IMR-90 (cell line): ENCODE results near the gene TANK. TPM values are rescaled to one million over a fixed set of nuclear protein-coding genes. Genes with fewer than 3 reads are reported as not detected.
A peak's percentile ranks its signal among the peaks of the same experiment; 100 is the strongest.
"Not testable (repeated sequence)": the region's sequence is repeated elsewhere in the genome, so short reads cannot be mapped to it uniquely, and the experiment has no call there.

Experiments used
- ATAC-seq: fragments of 200-7000 bp; cut with Tn5 transposase; 2 replicates; pipeline ENCODE4 v1.9.1; 2020; ENCODE audit warnings: low read depth, mild to moderate bottlenecking, moderate library complexity
- BruUV-seq: library from RNA; stranded (reverse); fragments of 400-500 nt; replicated peaks from 2 replicates; lab custom pipeline; 2021; lab: Mats Ljungman, UMichigan
- CTCF ChIA-PET: fragments of 300-600 bp; formaldehyde crosslinking; extraction: SDS; loops from one replicate; lab custom pipeline; 2021; ENCODE audit warnings: antibody characterized with exemption; lab: Yijun Ruan, JAX
- POLR2A ChIA-PET: fragments of 300-600 bp; sonication (Branson Sonifier 250); formaldehyde crosslinking; loops from one replicate; lab custom pipeline; 2022; ENCODE audit warnings: antibody characterized with exemption; ENCODE audit not compliant: unreplicated experiment; lab: Charles Lee
- DNase-seq: peaks from one replicate; pipeline ENCODE4 v3.0.0; 2013
- H2AFZ ChIP-seq: replicated peaks from 2 replicates; pipeline ENCODE3; 2013; ENCODE audit warnings: low read length, mild to moderate bottlenecking; ENCODE audit not compliant: poor library complexity
- H2AK5ac ChIP-seq: 2 replicates; pipeline ENCODE4 v1.6.1; 2013; ENCODE audit warnings: low read depth, low read length, inconsistent platforms
- H2AK9ac ChIP-seq: replicated peaks from 2 replicates; pipeline ENCODE3; 2013; ENCODE audit warnings: mild to moderate bottlenecking, low read depth, low read length, moderate library complexity; ENCODE audit not compliant: poor library complexity
- H2BK120ac ChIP-seq: 2 replicates; pipeline ENCODE4 v1.6.1; 2013; ENCODE audit warnings: low read depth, low read length, inconsistent platforms
- H2BK15ac ChIP-seq: 3 replicates; pipeline ENCODE4 v1.6.1; 2013; ENCODE audit warnings: low read depth, low read length, inconsistent platforms
- H2BK20ac ChIP-seq: 2 replicates; pipeline ENCODE4 v1.6.1; 2013; ENCODE audit warnings: low read depth, mild to moderate bottlenecking, inconsistent platforms, low read length, moderate library complexity
- H2BK5ac ChIP-seq: 2 replicates; pipeline ENCODE4 v1.6.1; 2013; ENCODE audit warnings: mild to moderate bottlenecking, low read depth, low read length, inconsistent platforms; ENCODE audit not compliant: poor library complexity, severe bottlenecking
- H3K14ac ChIP-seq: replicated peaks from 2 replicates; pipeline ENCODE4 v1.6.1; 2013; ENCODE audit warnings: low read depth, low read length, inconsistent platforms
- H3K18ac ChIP-seq: 2 replicates; pipeline ENCODE4 v1.6.1; 2013; ENCODE audit warnings: low read depth, low read length, control low read depth
- H3K23ac ChIP-seq: 2 replicates; pipeline ENCODE4 v1.6.1; 2013; ENCODE audit warnings: low read depth, low read length, inconsistent platforms
- H3K27ac ChIP-seq: 2 replicates; pipeline ENCODE4 v1.5.1; 2013; ENCODE audit warnings: mild to moderate bottlenecking, control low read depth, low read length; ENCODE audit not compliant: insufficient read depth
- H3K27me3 ChIP-seq: 2 replicates; pipeline ENCODE4 v1.6.1; 2013; ENCODE audit warnings: low read length; ENCODE audit not compliant: control insufficient read depth, insufficient read depth
- H3K36me3 ChIP-seq: 2 replicates; pipeline ENCODE4 v1.6.1; 2013; ENCODE audit warnings: low read length, mixed read lengths; ENCODE audit not compliant: control insufficient read depth, insufficient read depth
- H3K4ac ChIP-seq: 2 replicates; pipeline ENCODE4 v1.6.1; 2013; ENCODE audit warnings: low read depth, low read length, inconsistent platforms
- H3K4me1 ChIP-seq: 2 replicates; pipeline ENCODE4 v1.6.1; 2013; ENCODE audit warnings: low read length, mixed read lengths; ENCODE audit not compliant: control insufficient read depth, insufficient read depth
- H3K4me2 ChIP-seq: 2 replicates; pipeline ENCODE4 v1.6.1; 2013; ENCODE audit warnings: low read depth, mild to moderate bottlenecking, control low read depth, low read length, moderate library complexity
- H3K4me3 ChIP-seq: 2 replicates; pipeline ENCODE4 v1.5.1; 2013; ENCODE audit warnings: low read depth, mild to moderate bottlenecking, control low read depth, low read length, moderate library complexity; ENCODE audit not compliant: insufficient read depth
- H3K56ac ChIP-seq: 2 replicates; pipeline ENCODE4 v1.6.1; 2013; ENCODE audit warnings: low read length, inconsistent platforms; ENCODE audit not compliant: insufficient read depth; ENCODE audit errors: extremely low read depth
- H3K79me1 ChIP-seq, 2 experiments: 2 replicates each; pipeline ENCODE4 v1.6.1; 2013; ENCODE audit warnings: low read length in 2 of 2, inconsistent platforms in 1 of 2, low read depth in 1 of 2
- H3K9ac ChIP-seq: 2 replicates; pipeline ENCODE4 v1.6.1; 2013; ENCODE audit warnings: low read depth, low read length, control low read depth
- H3K9me1 ChIP-seq: 2 replicates; pipeline ENCODE4 v1.6.1; 2013; ENCODE audit warnings: low read length, inconsistent platforms; ENCODE audit not compliant: insufficient read depth
- H3K9me3 ChIP-seq: 2 replicates; pipeline ENCODE4 v1.6.1; 2013; ENCODE audit warnings: low read length; ENCODE audit not compliant: control insufficient read depth, insufficient read depth
- H4K20me1 ChIP-seq: 2 replicates; pipeline ENCODE4 v1.6.1; 2013; ENCODE audit warnings: low read length, inconsistent platforms; ENCODE audit not compliant: insufficient read depth
- H4K5ac ChIP-seq: 2 replicates; pipeline ENCODE4 v1.6.1; 2013; ENCODE audit warnings: mild to moderate bottlenecking, low read depth, low read length, control low read depth
- H4K8ac ChIP-seq, 2 experiments: 2 replicates each; pipeline ENCODE4 v1.6.1; 2013; ENCODE audit warnings: low read depth in 2 of 2, low read length in 2 of 2, control low read depth in 1 of 2, inconsistent platforms in 1 of 2
- H4K91ac ChIP-seq: 2 replicates; pipeline ENCODE4 v1.6.1; 2013; ENCODE audit warnings: low read depth, low read length, inconsistent platforms; ENCODE audit not compliant: insufficient read depth
- CEBPB ChIP-seq: IDR thresholded peaks from 2 replicates; pipeline ENCODE4 v1.6.1; 2012; ENCODE audit warnings: low read depth, low read length, improper control_type of control experiment
- WGBS, 2 experiments: methylation state at CpG; one replicate each; pipeline versions ENCODE4 v1.1.5 to v1.1.7; 2013; ENCODE audit warnings: missing lambda C conversion rate in 2 of 2; ENCODE audit not compliant: insufficient read length in 1 of 2; ENCODE audit errors: extremely low coverage in 2 of 2; 5-methylcytosine and 5-hydroxymethylcytosine counted together
- dilution Hi-C: fragments of 300-500 bp; cut with HindIII; formaldehyde crosslinking; loops from one replicate; pipeline ENCODE4 v1.14.3; 2018; ENCODE audit warnings: low sequenced_read_pairs; ENCODE audit not compliant: unreplicated experiment
- in situ Hi-C: fragments of 300-500 bp; cut with MboI; formaldehyde crosslinking; loops from 3 replicates; pipeline ENCODE4 v1.14.3; 2019; ENCODE audit warnings: low sequenced_read_pairs, inconsistent platforms, mixed read lengths
- intact Hi-C: fragments of 100-400 bp; cut with micrococcal nuclease; formaldehyde crosslinking; loops from 2 replicates; pipeline ENCODE4 v1.10.0; 2022
- polyA plus RNA-seq, 3 experiments: library from polyadenylated mRNA; depleted of rRNA; stranded (reverse); fragments of >200 nt; gene quantifications; 2 replicates each; pipeline ENCODE4 v1.2.3, GENCODE V29; 2012; ENCODE audit warnings: low replicate concordance in 1 of 3
- total RNA-seq: library from RNA; depleted of rRNA; stranded (reverse); fragments of >200 nt; gene quantifications from 2 replicates; pipeline ENCODE4 v1.2.3, GENCODE V29; 2012

TANK gene
- total and polyA plus RNA-seq, 2 of the 4 experiments (the other 2 are of a cell fraction): 25.4 to 41.9 TPM

DNA sequence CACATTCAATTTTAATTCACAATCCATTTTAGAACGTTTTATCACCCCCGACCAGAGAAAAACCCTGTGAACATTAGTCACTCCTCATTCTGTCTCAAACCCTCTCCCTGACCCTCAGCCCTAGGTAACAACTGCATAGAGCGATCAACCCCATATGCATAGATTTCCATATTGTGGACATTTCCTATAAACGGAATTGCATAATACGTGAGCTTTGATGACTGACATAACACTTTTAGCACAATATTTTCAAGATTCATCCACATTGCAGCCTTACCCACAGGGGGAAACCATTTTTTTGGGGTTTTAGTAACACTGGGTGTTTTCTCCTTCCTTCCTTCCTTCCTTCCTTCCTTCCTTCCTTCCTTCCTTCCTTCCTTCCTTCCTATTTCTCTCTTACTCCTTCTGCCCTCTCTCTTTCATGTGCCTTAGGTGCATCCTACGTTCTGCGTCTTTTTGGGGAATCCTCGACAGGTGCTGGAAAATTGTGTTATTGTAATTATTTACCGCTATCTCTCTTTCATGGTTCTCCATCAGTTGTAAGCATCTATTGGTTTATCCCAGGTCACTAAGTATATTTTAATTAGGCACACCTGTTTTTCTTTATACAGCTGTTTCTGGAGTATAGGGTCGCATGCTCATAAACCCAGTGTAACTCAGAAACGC lies 118.5 kb downstream of the TANK start:
- BruUV-seq: not testable (repeated sequence)

DNA sequence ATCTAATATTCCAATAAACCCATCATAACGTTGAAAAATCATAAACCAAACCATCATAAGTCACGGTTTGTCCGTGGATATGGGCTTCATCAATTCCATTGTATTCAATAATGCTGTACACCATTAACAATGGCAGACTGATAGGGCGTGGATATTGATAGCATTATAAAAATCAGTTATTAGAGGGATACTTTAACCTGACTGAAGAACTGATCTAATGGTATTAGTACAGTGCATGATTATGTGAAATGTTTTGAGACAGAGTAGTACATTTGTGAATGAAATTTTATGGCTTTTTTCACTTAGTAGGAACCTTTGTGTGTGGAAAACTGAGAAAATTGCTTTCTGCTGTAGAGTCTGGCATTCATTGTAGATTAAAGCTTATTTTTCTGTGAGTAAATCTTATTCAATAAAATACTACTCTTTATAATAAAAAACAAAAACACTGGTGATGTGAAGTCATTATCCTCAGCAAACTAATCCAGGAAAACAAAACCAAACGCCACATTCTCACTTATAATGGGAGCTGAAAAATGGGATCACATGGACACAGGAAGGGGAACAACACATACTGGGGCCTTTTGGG lies 119.1 kb downstream of the TANK start:
- BruUV-seq, H3K23ac ChIP-seq, CTCF ChIA-PET, H2BK15ac ChIP-seq, H3K4me1 ChIP-seq, H3K14ac ChIP-seq, H3K36me3 ChIP-seq, DNase-seq, H3K9ac ChIP-seq, H4K5ac ChIP-seq, intact Hi-C loops, POLR2A ChIA-PET, H2AFZ ChIP-seq, H2BK5ac ChIP-seq, H3K56ac ChIP-seq, H2AK5ac ChIP-seq, H3K79me1 ChIP-seq, H4K8ac ChIP-seq, H3K27me3 ChIP-seq, H3K18ac ChIP-seq, ATAC-seq, H2AK9ac ChIP-seq, H2BK20ac ChIP-seq, H3K9me1 ChIP-seq, H3K4me3 ChIP-seq, dilution Hi-C loops, H3K4ac ChIP-seq, H3K4me2 ChIP-seq, H2BK120ac ChIP-seq, H3K27ac ChIP-seq, in situ Hi-C loops, H4K91ac ChIP-seq, H4K20me1 ChIP-seq: not testable (repeated sequence)
- no CpG with 5 or more reads among the region's 5 CpGs for WGBS, 2 experiments
- H3K9me3 ChIP-seq: peaks cover 11% of the 10 kb centered on the region

More for the DNA sequence above, 118.5 kb downstream of the TANK start:
- WGBS, 2 experiments: 61% methylated on average over 3 of the region's 11 CpGs; no CpG with 5 or more reads in 1 of the 2 experiments
- H4K91ac ChIP-seq, H3K14ac ChIP-seq, H3K4me2 ChIP-seq, H3K9ac ChIP-seq, H2AFZ ChIP-seq, CTCF ChIA-PET, H2BK15ac ChIP-seq, H3K4me1 ChIP-seq, H4K20me1 ChIP-seq, H2AK9ac ChIP-seq, dilution Hi-C loops, H3K23ac ChIP-seq, H3K9me1 ChIP-seq, intact Hi-C loops, H3K27me3 ChIP-seq, H4K8ac ChIP-seq, in situ Hi-C loops, H3K4ac ChIP-seq, H4K5ac ChIP-seq, POLR2A ChIA-PET, H3K27ac ChIP-seq, ATAC-seq, H3K18ac ChIP-seq, H3K36me3 ChIP-seq, H2BK120ac ChIP-seq, H2BK5ac ChIP-seq, H3K56ac ChIP-seq, H3K79me1 ChIP-seq, H3K4me3 ChIP-seq, H2AK5ac ChIP-seq, H2BK20ac ChIP-seq: not testable (repeated sequence)
- DNase-seq: peak; percentile 33
- peak; percentile 89 for TF ChIP-seq CEBPB
- H3K9me3 ChIP-seq: peaks cover 11% of the 10 kb centered on the region
